COLO829 (cell line): ENCODE data around the gene LEF1.

Experiments used
- DNase-seq: peaks from one replicate; pipeline ENCODE4 v3.0.0; 2012; ENCODE audit warnings: low spot score

Gene LEF1

DNA sequence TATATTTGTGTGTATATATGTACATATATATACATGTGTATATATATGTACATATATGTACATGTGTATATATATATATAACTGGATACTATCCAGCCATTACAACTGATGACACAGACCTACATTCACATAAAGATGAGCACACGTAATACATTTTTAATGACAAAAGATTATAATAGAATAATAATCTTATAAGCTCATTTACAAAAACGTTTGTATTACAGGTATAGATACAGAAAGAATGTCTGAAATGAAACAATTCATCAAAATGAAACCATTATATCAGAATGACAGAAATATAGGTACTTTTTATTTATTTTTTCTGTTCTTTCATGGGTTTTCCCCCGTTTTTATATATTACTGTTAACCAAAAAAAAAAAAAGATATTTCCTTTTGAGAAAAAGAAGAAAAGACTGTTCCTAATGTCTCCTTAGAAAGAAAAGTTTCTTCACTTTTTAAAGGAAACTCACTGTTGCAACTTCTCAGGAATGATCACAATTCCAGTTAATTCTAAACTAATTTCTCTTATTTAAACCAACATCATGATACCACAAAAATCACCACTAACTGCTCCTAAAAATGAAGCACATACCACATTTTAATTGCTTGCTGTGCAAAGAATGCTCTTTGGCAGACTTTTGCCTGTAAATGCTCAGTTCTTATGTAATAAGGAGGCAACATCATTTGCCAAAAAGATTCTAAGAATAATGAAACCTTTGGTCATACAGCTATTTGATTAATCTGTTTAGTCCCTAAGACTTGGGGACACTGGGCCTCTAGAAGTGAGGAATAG lies 18.9 kb downstream of the LEF1 start:
- DNase-seq, result no peak

DNA sequence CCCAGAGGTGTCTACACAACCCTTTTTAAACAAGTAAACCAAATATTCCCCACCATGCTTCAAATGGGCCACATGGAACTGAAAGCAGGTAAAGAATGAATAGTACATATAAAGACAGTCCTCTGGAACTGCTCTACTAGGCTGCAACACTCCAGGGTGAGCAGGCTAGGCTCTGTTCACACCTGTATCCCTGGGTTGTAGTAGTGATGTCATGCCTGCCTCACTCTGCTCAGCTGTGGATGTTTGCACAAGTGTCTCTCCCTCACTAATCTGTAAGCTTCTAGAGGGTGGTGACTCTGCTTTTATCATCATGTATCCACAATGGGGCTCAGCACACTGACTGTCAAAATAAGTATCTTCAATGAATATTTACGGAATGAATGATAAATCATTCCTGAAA lies 20.4 kb downstream of the LEF1 start:
- no peak for DNase-seq

DNA sequence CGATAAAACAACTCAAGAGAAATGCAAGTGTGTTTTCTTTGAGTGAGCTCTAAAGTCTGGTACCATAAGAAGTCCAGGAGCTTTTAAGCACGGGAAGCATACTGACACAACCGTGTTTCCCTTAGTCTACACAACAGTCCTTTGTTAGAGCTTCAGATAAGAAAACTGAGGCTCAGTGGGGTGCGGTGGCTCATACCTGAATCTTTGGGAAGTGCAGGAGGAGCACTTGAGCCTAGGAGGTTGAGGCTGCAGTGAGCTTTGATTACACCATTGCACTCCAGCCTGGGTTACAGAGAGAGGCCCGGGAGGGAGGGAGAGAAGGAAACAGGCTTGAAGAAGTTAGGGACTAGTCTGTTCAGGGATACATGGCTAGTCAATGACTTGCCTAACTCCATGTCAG lies 21.9 kb downstream of the LEF1 start:
- no peak for DNase-seq

DNA sequence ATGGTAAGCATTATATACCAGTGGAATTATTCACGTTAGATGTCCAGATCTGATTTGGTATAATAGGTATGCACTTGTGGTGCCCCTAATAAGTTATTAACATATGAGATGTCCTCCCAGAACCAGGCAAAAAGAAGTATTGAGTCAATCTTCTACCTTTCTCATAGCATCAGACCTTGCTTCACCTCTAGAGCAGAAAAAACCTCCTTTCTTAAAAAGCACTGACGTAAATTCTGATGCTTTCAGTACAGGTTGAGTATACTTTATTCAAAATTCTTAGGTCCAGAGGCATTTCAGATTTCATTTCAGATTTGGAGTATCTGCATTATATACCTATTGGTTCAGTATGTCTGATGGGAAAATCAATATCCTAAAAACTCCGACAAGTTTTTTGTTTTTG lies 22.4 kb downstream of the LEF1 start:
- no peak for DNase-seq

DNA sequence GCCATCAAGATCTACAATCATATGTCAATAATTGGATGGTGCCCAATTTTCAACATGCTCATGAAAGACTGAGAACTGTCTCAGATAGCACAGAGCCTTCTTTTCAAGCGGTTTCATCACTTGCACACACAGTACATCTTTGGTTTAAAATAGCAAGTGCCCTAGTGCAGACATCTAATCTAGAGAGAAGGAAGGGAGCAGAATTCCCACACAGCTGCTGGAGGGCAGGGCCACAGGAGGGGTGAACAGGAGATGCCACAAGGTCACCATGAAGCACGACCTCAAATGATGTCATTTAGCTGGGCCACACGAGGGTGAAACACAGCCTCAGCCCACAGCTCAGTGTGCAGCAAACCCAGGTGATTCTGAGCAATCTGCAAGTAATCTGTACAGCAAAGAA lies 24.3 kb downstream of the LEF1 start:
- DNase-seq, result no peak

DNA sequence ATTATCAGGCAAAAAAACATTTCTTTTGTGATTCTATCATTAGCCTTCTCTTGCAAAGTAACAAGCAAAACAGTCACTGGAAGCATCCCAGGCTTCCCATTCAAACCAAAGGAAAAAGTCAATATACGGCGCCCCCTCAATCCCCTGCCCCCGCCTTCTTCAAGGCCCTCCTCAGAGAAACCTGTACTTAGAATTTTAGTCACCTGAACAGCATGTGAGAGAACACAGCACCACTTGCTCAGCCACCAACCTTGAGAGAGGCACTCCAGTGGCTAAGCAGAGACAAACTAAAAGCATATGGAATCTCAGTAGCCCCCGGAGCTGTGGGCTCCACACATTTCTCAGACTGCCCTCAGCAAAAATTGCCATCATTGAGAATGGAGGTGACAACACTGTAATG lies 25.2 kb downstream of the LEF1 start:
- no peak for DNase-seq

DNA sequence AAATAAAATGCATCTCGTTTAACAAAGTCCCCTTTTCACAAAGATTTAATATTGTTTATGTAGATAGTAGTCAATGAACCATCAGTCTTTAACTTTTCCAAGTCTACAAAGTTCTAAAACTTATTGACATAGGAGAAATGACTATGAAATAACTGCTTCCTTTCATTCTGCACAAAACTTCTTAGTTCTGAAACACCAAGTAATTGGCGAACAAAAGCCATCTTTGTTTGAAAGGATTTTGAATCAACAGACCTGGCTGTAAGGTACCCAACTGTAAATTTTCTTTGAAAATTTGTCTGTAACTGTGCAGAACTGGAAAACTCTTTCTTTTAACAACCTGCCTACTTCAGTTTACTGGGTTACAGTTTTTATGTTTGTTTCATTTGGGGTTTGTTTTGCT lies 25.9 kb downstream of the LEF1 start:
- peak; percentile 78 for DNase-seq

DNA sequence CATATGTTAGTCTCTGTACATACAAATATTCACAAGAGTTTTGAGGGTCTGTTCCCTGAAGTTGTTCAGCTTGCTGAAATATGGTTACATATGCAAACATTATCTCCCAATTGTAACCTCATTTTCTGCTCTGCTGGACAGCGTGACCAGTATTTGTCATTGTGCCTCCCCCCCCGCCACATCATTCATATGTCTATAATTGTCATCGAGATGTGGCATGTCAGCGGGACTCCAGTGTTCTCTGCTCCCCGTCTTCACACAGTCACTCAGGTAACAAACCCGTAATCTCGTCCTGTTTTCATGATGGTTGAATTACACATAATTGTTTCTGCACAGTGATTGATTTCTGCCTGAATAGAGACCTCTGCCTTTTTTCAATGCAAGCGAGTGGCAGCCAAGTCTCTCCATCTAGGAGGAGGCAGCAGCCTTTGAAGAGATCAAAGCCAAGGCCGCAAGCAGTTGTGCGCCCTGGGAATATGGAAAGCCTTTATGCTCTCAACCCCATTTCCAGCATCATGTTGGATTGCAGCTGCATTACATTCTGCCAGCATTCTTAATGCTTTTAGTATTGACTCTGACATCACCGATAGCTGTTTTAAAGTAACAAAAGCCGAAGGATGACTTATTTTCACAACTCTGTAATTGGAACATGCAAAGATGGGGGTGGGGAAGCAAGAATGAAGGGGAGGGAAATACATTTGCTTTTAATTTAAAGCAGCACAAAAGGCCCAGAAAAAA lies 27.4 kb downstream of the LEF1 start:
- DNase-seq, result no peak

DNA sequence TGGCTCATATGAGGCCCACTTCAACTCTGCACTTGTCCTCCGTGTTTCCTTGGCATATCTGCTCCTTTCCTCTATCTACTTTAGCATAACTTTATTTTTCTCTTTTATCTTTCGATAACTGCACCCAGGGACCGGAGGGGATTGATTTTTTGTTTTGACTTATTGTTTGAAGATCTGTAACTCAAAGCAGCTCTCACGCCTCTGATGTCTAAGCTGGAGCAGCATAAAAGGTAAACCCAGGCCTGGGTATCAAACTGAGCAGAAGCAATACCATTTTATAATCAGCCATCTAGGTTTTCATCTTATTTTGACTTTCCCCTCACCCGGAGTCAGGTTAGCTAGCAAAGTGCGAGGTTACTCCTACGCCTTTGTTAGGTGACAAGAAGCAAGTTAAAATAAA lies 28.4 kb downstream of the LEF1 start:
- DNase-seq, result no peak

DNA sequence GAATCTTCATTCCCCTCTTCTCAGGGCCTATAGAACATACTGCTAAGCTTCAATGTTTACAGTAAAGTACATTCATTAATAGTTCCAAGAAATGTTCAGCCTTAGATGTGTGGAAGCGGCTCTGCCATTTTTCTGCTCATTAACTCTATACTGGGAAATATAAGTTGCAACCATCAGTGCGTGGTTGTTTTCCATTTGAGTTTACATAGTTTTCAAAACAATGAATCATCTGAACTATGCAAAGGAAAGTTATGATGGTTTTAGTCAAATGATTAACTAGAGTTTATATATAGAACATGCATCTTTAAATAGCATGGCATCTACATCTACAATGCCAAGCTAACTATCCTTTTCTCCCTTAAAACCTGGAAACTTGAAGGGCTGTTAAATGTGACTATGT lies 29.6 kb downstream of the LEF1 start:
- DNase-seq, result no peak

DNA sequence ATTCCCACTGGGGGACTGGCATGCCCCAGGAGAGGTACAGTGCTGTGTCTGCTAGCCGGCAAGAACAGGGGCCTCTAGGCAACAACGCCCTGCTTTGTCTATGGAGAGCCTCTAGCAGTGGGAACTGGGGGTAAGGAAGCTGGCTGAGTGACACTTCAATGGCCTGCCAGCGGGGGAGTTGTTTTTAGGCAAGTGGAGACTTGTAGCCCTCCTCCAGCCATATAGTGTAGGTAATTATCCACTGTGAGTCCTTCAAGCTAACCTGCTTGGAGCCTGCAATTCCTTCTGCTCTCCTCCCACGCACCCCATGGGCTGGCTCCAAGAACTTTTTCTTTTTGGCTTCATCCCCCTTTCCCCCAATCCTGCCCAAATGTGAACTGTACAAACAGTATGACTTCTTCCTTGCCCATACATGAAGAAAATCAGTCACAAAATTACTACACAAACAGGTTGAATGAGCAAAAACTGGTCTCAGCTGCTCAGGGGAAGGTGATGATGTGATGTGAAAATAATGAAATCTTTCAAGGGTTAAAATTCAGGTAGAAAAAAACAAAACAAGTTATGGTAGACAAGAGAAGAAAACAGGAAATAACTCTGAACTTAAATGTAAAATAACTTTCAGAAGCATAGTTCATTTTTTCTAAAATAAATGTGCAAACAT lies 33.1 kb downstream of the LEF1 start:
- no peak for DNase-seq

DNA sequence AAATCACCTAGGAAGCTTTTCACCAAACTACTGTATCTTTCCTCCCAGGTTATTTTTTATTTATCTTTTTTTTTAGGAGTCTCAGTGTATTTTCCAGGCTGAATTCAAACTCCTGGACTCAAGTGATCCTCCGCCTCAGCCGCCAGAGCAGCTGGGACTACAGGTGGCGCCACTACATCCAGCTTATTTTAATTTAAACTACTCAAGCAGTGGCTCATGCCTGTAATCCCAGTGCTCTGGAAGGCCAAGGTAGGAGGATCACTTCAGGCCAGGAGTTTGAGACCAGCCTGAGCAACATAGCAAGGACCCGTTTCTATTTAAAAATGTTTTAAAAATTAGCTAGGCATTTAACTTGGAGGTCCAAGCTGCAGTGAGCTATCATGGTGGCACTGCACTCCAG lies 37.8 kb downstream of the LEF1 start:
- DNase-seq, result no peak

DNA sequence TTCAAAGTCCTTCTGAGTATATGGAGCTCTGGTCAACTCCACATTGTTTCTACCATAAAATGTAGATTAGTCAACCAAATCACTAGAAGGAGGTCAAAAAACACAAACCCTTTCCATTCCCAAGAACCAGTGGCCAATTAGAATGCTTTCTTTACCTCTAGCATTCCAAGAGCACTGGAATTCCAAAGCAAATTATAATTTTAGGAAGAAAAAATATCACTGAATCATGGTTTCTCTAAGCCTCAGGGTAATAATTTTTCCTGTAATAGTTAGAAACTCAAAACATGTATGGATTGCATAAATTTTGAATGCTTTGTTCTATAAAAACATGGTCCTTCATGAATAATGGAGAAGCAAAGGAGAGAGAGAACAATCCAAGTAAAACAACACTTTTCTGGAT lies 39.5 kb downstream of the LEF1 start:
- DNase-seq, result no peak

DNA sequence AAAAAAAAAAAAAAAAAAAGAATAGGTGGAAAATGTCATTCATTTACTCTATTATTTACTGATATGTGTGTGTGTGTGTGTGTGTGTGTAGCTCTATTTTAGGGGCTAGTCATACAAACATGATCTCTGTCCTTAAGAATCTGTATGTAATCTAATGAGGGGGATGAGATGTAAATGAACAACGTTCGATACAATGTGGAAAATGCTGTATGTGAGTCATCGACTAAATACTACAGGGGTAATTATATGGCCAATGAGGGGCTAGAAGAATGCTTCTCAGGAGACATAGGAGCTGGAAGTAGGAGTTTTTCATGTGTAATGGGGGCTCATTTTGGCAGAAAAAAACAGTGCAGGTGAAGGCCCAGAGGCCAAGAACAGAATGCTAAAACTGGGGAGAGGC lies 41.9 kb downstream of the LEF1 start:
- DNase-seq, result no peak

DNA sequence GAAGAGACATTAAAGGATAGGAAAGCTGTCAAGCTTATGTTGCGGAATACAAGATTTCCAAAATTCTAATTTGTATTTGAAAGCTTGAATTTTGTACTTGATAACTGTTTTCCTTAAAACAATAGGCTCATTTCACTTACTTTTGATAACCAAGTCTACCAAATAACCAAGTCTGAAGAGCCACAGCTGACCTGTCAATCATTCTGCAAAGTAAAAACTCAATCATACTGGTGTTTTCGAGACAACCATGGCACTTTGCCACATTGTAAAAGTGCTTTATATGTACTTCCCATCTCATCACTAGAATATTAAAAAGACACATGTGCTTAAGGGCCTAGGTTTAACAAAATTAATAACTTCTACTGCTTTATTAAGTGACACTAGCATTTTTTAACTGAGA lies 47.9 kb downstream of the LEF1 start:
- DNase-seq, result no peak

DNA sequence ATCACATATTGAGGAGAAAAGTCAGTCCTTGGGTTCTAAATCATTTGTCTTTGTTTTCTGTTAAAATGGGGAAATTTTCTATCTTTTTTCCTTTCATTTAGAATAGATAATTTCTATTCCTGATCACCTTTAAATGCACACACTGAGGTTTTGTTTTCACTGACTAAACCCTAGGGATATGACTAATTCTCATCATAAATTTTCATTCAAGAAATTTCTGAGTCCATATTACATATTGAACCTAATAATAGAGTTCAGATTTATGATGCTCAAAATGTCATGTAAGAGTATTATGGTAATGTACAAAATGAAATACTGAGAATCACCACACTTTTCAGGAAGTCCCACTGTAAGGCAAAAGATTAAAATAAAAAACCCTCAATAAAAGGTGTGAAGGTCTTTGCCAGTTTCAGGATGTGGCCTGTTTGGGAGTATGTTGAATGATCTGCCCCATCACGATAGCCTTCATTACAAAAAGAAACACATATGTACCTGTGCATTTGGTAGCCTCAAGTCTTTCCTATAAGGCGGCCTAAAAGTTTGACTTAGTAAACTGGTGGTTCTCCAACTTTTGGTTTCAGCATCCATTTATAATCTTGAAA lies 49.4 kb downstream of the LEF1 start:
- DNase-seq, result no peak

DNA sequence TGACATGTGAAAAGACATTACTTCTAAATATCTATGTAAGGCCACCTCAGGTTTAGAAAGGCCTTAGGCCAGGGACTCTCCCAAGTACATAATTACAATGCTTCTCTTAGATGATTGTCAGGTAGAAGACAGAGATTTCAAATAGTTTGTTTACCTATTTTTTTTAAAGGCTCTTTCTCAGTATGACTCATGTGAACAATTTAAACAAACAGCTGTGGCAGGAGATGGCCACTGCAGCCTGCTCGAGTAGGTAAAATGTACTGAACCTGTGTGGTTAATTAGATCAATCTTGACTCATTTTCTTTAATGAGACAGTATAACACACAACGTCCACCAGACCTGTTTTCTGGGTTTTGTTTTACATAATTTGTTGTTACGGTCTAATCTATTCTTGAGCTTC lies 50.2 kb downstream of the LEF1 start:
- no peak for DNase-seq

DNA sequence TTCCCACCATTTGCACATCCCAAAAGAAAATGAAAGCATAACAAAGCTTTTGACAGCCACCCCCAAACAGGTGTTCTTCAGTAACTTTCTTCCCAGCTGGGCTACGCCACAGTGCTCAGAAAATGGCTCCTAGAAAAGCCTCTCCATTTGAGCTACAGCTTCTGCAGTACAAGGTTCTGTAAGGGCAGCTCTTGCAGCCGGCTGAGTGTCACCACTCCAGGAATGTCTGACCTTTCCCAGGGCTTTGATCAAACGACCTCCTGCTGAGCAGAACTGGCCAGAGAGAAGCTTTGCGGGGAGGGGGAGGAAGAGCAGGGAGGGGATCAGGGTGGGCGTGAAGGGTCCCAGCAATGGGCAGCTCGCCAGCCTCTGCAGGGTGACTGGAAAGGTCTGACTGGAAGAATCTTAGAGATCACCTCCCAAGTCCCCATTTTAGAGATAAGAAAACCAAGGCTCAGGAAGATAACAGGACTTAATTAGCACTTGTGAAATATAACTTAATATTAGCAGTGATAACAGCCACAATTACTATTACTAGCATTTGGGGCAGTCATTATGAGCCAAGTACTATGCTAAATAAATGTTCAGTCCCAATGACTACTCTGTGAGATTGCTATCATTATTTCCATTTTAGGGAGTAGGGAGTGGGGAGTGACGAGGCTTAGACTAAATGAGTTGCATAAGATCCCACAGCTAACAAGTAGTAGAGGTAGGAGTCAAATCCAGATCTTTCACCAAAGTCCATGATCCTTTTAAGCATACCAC lies 51.1 kb downstream of the LEF1 start:
- no peak for DNase-seq

DNA sequence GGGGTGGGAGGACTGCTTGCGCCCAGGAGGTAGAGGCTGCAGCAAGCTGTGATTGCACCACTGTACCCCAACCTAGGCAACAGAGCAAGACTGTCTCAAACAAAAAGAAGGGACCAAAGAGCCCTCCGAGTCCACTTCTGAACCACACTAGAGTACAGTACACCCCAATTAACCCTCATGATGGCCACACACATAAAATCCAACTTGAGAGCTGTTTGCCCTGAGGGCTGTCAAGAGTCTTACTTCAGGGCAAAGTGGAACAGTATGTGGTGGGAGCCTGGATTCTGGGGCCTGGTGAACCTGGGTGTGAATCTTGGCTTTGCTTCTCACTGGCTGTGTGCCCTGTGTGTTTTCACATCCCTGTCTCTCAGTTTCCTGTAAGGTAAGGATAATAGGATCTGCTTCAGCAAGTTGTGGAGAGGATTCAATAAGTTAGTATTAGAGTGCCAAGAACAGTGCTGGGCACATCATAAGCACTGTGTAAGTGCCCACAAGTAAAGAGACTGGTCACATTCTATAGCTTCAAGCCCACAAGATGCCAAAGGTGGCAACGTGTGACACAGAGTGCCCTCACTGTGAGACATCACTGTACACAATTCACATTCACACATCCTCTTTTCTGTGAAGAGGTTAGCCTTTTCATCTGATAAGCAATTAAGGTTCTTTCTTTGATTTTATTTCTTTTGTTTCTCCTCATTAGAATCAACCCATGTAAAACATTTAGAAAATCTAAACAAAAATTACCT lies 52.1 kb downstream of the LEF1 start:
- DNase-seq, result no peak

DNA sequence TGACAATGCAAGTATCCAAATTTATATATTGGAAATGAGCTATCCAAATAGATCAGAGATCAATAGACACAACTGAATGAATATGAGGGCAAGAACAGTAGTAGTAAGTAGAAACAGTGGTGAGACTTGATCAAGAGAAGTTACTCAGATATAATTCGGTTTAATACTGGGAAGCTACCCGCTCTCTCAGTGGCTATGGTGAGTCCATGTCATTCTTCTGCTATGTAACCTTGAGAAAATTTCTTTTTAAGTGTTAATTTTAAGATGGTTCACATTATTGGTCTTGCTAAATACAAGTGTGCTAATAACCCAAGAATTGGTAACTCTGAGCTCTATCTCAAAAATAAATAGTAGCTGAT lies 53.6 kb downstream of the LEF1 start:
- no peak for DNase-seq

DNA sequence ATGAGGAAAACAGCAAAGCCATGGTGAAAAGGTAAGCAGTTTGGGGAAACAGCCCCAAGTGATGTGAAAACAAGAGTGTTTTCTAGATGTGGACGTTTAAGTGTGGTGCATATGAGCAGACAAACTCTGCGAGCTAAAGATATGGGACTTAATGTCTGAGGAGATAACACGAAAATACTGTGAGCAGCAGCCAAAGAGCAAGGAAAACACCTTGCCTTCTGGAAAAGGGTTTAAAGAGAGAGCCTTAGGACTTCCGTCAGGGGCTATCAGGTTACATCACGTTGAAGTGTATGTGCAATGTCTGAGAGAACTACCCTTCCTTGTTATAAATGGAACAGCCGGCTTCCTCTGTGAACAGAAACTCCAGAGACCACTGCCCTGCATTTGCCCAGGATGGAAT lies 54.2 kb downstream of the LEF1 start:
- DNase-seq, result no peak

DNA sequence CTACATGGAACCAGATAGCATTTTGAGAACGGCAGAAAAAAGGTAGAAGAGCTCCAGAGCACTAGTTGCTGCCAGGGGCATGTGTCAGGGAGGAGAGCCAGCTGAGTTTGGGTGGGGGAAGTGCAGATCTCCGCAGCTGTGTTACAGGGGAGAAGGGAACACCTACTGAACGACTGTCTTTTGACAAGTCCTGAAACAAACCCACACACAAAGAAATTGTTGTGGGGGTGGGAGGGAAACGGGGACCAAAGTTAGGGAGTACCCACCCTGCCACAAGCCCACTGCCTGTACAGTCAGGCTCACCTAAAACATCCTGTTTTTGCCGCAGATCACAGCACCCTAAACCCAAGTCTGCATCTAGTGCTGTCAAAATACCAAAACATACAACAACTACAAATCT lies 55.5 kb downstream of the LEF1 start:
- DNase-seq, result no peak
